Endothelial cell (in vitro differentiated cells): Measurements from ENCODE around the gene POLR2E. TPM values are rescaled to one million over a fixed set of nuclear protein-coding genes. Genes with fewer than 3 reads are reported as not detected.
A peak's percentile ranks its signal among the peaks of the same experiment; 100 is the strongest.

ENCODE experiments used
- DNase-seq: peaks from one replicate; pipeline ENCODE4 v3.0.0; 2021; ENCODE audit warnings: low spot score
- H3K27ac Mint-ChIP-seq: one replicate; pipeline ENCODE4 v1.8.0; 2021; ENCODE audit warnings: mixed read lengths, inconsistent platforms; ENCODE audit not compliant: unreplicated experiment
- H3K27me3 Mint-ChIP-seq: one replicate; pipeline ENCODE4 v1.8.0; 2021; ENCODE audit warnings: mild to moderate bottlenecking, moderate library complexity, mixed read lengths, inconsistent platforms; ENCODE audit not compliant: unreplicated experiment
- H3K36me3 Mint-ChIP-seq: one replicate; pipeline ENCODE4 v1.8.0; 2021; ENCODE audit warnings: mild to moderate bottlenecking, low read depth, mixed read lengths, inconsistent platforms; ENCODE audit not compliant: unreplicated experiment
- H3K4me1 Mint-ChIP-seq: one replicate; pipeline ENCODE4 v1.8.0; 2021; ENCODE audit warnings: mild to moderate bottlenecking, mixed read lengths, inconsistent platforms; ENCODE audit not compliant: unreplicated experiment
- H3K4me3 Mint-ChIP-seq: one replicate; pipeline ENCODE4 v1.8.0; 2021; ENCODE audit warnings: mild to moderate bottlenecking, mixed read lengths, inconsistent platforms; ENCODE audit not compliant: unreplicated experiment
- H3K9me3 Mint-ChIP-seq: one replicate; pipeline ENCODE4 v1.8.0; 2021; ENCODE audit warnings: mixed read lengths, inconsistent platforms; ENCODE audit not compliant: unreplicated experiment
- CTCF ChIP-seq: fragments of 200-600 bp; sonication (generic); IDR thresholded peaks from one replicate; pipeline ENCODE4 v1.5.0; 2021; ENCODE audit warnings: antibody characterized with exemption; ENCODE audit not compliant: unreplicated experiment
- total RNA-seq: library from RNA; stranded (reverse); fragmentation: NEBNext Ultra II Directional; extraction: Animal tissue kit (Norgen Biotek cat#: 25700); gene quantifications from one replicate; pipeline ENCODE4 v1.2.1, GENCODE V29; 2021; ENCODE audit not compliant: unreplicated experiment

Gene POLR2E
- total RNA-seq, 1 donor from 2014 or later = 166 TPM

GRCh38 chr19:1089891-1090290 lies 5.3 kb downstream of the POLR2E start:
- Mint-ChIP-seq H3K36me3 (peaks cover 7% of the 10 kb centered on the region), H3K4me3 (no peak overlapping the region), H3K4me1 (peaks cover 3% of the 10 kb centered on the region), H3K27me3 (peaks cover 8% of the 10 kb centered on the region), H3K9me3 (no peaks in the 10 kb centered on the region), H3K27ac (no peak overlapping the region)
- no peak for DNase-seq
- TF ChIP-seq CTCF = no peak

- H3K27ac Mint-ChIP-seq = no peak overlapping the region
- H3K27me3 Mint-ChIP-seq = peaks cover 8% of the 10 kb centered on the region
- H3K4me3 Mint-ChIP-seq = no peak overlapping the region
- no peak for TF ChIP-seq CTCF
- peaks cover 8% of the 10 kb centered on the region for H3K36me3 Mint-ChIP-seq
- H3K9me3 Mint-ChIP-seq = no peaks in the 10 kb centered on the region
- DNase-seq = no peak
- peaks cover 3% of the 10 kb centered on the region for H3K4me1 Mint-ChIP-seq
These were observed 5.9 kb downstream of the POLR2E start for GRCh38 chr19:1089126-1089771.

GRCh38 chr19:1088416-1089010 lies 6.7 kb downstream of the POLR2E start:
- Mint-ChIP-seq H3K27me3 (peaks cover 12% of the 10 kb centered on the region), H3K4me3 (no peak overlapping the region), H3K36me3 (peaks cover 8% of the 10 kb centered on the region), H3K27ac (no peak overlapping the region), H3K9me3 (no peaks in the 10 kb centered on the region), H3K4me1 (peaks cover 2% of the 10 kb centered on the region)
- DNase-seq = no peak
- no peak for TF ChIP-seq CTCF

- Mint-ChIP-seq H3K27me3 (peaks cover 12% of the 10 kb centered on the region), H3K36me3 (peaks cover 8% of the 10 kb centered on the region), H3K4me1 (no peaks in the 10 kb centered on the region), H3K9me3 (no peaks in the 10 kb centered on the region), H3K27ac (no peak overlapping the region), H3K4me3 (peak overlapping the region; percentile 26)
- TF ChIP-seq CTCF = no peak
- DNase-seq = no peak
These were observed 7.3 kb downstream of the POLR2E start for GRCh38 chr19:1087813-1088415.

- Mint-ChIP-seq H3K27me3 (peaks cover 16% of the 10 kb centered on the region), H3K4me3 (no peak overlapping the region), H3K9me3 (no peaks in the 10 kb centered on the region), H3K4me1 (no peaks in the 10 kb centered on the region), H3K27ac (no peak overlapping the region), H3K36me3 (peaks cover 8% of the 10 kb centered on the region)
- TF ChIP-seq CTCF = no peak
- DNase-seq = no peak
These were observed 8.6 kb downstream of the POLR2E start for GRCh38 chr19:1086613-1087012.
